ENCODE results near the gene OR10P1.
"Not testable (repeated sequence)": the region's sequence is repeated elsewhere in the genome, so short reads cannot be mapped to it uniquely, and the experiment has no call there.

The OR10P1 gene, protein sequence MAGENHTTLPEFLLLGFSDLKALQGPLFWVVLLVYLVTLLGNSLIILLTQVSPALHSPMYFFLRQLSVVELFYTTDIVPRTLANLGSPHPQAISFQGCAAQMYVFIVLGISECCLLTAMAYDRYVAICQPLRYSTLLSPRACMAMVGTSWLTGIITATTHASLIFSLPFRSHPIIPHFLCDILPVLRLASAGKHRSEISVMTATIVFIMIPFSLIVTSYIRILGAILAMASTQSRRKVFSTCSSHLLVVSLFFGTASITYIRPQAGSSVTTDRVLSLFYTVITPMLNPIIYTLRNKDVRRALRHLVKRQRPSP

DNA sequence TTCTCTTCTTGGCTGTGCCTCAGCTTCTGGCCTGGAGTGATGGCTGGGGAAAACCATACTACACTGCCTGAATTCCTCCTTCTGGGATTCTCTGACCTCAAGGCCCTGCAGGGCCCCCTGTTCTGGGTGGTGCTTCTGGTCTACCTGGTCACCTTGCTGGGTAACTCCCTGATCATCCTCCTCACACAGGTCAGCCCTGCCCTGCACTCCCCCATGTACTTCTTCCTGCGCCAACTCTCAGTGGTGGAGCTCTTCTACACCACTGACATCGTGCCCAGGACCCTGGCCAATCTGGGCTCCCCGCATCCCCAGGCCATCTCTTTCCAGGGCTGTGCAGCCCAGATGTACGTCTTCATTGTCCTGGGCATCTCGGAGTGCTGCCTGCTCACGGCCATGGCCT, at the start of gene OR10P1:
OR10P1 (plus strand) TSS at position 40 of the 400 bp plus-strand sequence; CDS start at position 40, 0 bp downstream.
- H3K27me3 ChIP-seq, result no peaks in the 10 kb centered on the region
- no peaks in the 10 kb centered on the region for H3K36me3 ChIP-seq
- TF ChIP-seq Cebpa-rat (IDR thresholded peaks at IDR 0.05), result no peak
- no peak within 1 kb of the TSS for H3K4me3 ChIP-seq
- H4K20me1 ChIP-seq, result no peaks in the 10 kb centered on the region
- H3K9me3 ChIP-seq (replicated peaks in 1 of 11), result no peaks in the 10 kb centered on the region; a peak in 1 of 22 replicates
- H3K9ac ChIP-seq, result no peak within 1 kb of the TSS
- H3K4me2 ChIP-seq, result no peak within 1 kb of the TSS
- H3K27ac ChIP-seq, result no peak within 1 kb of the TSS
- peaks cover 0 to 57% (median 12%) of the 10 kb centered on the region in 10 experiments; a peak in 15 of 20 replicates for H3K4me1 ChIP-seq

DNA sequence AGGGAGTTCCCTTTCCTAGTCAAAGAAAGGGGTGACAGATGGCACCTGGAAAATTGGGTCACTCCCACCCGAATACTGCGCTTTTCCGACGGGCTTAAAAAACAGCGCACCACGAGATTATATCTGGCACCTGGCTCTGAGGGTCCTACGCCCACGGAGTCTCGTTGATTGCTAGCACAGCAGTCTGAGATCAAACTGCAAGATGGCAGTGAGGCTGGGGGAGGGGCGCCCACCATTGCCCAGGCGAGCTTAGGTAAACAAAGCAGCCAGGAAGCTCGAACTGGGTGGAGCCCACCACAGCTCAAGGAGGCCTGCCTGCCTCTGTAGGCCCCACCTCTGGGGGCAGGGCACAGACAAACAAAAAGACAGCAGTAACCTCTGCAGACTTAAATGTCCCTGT, 46.5 kb upstream of the OR10P1 start:
- H3K4me3 ChIP-seq; H3K9ac ChIP-seq; H3K4me2 ChIP-seq; H3K27ac ChIP-seq; H3K36me3 ChIP-seq; H4K20me1 ChIP-seq; H3K9me3 ChIP-seq (replicated peaks in 1 of 11); H3K27me3 ChIP-seq; H3K4me1 ChIP-seq: not testable (repeated sequence)

DNA sequence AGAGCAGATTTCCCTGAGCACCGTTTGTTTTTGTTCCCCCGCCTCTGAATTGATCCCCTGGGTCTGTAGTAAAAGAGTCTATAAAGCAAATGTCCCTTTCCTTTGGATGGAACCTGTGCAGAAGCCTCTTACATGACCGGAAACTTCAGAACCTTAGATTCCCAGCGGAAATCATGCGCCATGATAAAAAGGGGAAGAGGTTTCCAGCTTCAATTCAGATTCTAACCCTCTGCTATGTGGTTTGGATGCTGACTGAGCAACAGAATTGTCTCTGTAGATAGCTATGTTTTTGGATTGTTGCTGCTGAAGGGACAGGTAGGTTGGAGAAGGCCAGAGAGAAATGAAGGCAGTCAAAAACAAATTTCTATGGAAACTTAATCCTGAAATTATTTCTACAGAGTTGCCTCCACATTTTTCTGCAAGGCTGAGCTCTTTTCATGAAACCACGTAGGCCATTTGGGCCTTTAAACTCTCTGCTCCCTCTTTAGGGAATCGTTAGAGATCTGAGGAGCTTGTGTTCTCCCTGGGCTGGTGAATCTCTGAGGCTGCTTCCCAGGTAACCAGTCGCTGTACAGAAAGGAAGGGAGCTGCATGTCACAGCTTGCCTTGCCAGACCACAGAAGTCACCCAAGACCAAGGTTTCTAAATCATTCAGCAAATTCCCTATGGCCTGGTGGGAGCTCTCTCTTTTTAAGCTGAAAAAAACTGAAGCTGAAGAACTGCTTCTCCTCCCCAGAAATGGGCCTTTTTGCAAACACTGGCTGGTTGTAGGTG, 28.7 kb upstream of the OR10P1 start:
- no peak overlapping the region for H3K4me3 ChIP-seq
- no peak overlapping the region for H3K9ac ChIP-seq
- no peaks in the 10 kb centered on the region for H3K4me1 ChIP-seq
- no peaks in the 10 kb centered on the region for H4K20me1 ChIP-seq
- H3K4me2 ChIP-seq, result no peak overlapping the region
- H3K36me3 ChIP-seq, result no peaks in the 10 kb centered on the region
- no peaks in the 10 kb centered on the region for H3K27me3 ChIP-seq
- no peaks in the 10 kb centered on the region for H3K9me3 ChIP-seq (replicated peaks in 1 of 11)
- no peak for TF ChIP-seq Cebpa-rat (IDR thresholded peaks at IDR 0.05)
- no peak overlapping the region for H3K27ac ChIP-seq

DNA sequence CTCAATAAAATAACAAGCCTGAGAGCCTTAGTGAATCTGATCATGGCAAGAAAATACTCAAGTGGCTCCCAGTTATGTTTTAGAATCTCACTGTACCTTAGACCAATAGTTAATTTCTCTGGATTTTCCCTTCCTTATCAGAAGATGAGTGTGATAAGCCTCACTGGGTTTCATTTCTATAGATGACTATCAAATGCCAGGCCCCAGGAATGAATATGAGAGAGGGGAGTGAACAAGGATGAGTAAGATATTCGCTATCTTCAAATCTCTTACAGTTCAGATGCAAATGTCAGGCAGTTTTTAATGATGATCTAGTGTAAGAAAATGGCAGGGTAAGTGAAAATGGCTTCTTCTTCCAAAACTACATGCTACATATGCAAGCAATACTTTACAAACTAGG, 26.1 kb upstream of the OR10P1 start:
- Histone ChIP-seq H3K4me1 (no peaks in the 10 kb centered on the region), H3K27ac (no peak overlapping the region), H4K20me1 (no peaks in the 10 kb centered on the region), H3K9ac (no peak overlapping the region), H3K9me3 (replicated peaks in 1 of 11) (peaks cover 10 to 19% (median 16%) of the 10 kb centered on the region in 11 experiments), H3K4me3 (no peak overlapping the region), H3K4me2 (no peak overlapping the region), H3K36me3 (no peaks in the 10 kb centered on the region), H3K27me3 (no peaks in the 10 kb centered on the region)
- TF ChIP-seq Cebpa-rat (IDR thresholded peaks at IDR 0.05), result no peak

DNA sequence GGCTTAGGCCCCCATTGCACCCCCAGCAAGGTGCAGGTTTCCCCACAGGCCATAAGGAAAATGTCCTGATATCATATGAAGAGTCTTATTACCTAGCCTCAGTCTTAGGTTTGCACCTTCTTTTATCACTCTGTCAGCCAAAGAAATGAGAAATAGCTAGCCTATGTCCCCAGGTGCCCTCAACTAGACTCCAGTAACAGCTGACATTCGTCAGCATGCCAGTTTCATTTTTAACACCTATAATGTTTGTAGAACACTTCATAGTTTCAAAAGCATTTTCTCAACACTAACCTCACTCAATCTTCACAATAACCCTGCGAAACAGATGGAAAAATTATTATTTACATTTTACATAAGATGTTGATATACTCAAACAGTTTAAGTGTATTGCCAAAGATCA, 24.0 kb upstream of the OR10P1 start:
- H3K27ac ChIP-seq, result no peak overlapping the region
- no peaks in the 10 kb centered on the region; a peak in 1 of 22 replicates for H3K36me3 ChIP-seq
- H3K4me3 ChIP-seq, result no peak overlapping the region
- TF ChIP-seq Cebpa-rat (IDR thresholded peaks at IDR 0.05), result no peak
- H3K9ac ChIP-seq, result no peak overlapping the region
- H3K27me3 ChIP-seq, result no peaks in the 10 kb centered on the region
- no peak overlapping the region for H3K4me2 ChIP-seq
- H3K9me3 ChIP-seq (replicated peaks in 1 of 11), result peaks cover 31 to 39% (median 36%) of the 10 kb centered on the region in 11 experiments
- H4K20me1 ChIP-seq, result no peaks in the 10 kb centered on the region
- no peaks in the 10 kb centered on the region for H3K4me1 ChIP-seq

DNA sequence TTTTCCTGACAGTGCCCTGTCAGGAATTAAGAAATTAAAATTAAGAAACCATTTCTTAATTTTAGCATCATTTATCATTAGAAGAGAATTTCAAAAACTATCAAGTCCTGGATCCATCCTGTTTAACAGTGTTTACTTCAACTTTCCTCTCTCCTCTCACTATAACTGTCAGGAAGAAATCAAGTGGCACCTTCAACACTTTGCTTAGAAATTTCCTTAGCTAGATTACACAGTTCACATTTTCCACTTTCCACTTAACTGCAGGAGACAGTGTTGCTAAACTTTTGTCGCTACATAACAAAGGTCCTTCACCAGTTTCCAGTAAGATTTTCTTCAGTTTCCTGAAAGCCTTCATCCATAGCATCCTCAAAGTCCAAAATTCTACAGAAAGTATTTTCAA, 21.9 kb upstream of the OR10P1 start:
- H3K9ac ChIP-seq, result no peak overlapping the region
- no peak for TF ChIP-seq Cebpa-rat (IDR thresholded peaks at IDR 0.05)
- no peaks in the 10 kb centered on the region for H4K20me1 ChIP-seq

DNA sequence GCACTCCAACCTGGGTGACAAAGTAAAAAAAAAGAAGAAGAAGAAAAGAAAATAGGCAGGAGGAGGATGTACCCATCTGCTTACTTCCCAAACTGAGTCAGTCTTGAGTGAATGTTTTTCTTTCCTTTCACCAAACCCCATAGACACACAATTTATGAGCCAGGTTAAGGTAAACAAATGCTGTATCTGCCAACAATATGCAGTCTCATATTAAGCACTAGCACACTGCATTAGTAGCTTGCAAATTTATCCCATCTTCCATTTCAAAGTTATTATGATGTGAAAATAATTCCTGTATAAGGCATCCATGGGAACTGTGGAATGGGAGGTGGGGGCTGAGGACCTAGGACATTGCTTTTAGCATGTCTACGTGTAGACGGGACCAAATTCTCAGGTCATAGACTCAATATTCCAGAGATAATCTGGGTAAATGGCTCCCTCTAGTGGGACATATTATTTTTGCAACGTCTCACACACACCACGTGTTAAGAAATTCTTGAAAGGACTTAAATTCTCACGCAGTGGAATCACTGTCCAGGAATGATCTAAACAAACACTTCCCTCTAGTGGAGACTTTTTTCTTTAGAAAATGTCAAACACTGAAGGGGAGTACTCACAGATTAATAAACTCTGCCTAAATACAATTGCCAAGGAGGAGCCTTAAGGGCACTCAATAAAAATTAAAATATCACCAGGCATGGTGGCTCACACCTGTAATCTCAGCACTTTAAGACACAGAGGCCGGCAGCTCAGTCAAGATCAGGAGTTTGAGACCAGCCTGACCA, 17.1 kb upstream of the OR10P1 start:
- no peaks in the 10 kb centered on the region for H4K20me1 ChIP-seq
- no peak for TF ChIP-seq Cebpa-rat (IDR thresholded peaks at IDR 0.05)

More for the DNA sequence above, 21.9 kb upstream of the OR10P1 start:
- Histone ChIP-seq H3K4me2 (no peak overlapping the region), H3K4me1 (peaks cover 0 to 3% (median 0%) of the 10 kb centered on the region in 10 experiments; a peak in 1 of 20 replicates), H3K9me3 (replicated peaks in 1 of 11) (peaks cover 36 to 44% (median 39%) of the 10 kb centered on the region in 11 experiments), H3K36me3 (no peaks in the 10 kb centered on the region; a peak in 1 of 22 replicates), H3K4me3 (no peak overlapping the region), H3K27ac (no peak overlapping the region), H3K27me3 (no peaks in the 10 kb centered on the region)

DNA sequence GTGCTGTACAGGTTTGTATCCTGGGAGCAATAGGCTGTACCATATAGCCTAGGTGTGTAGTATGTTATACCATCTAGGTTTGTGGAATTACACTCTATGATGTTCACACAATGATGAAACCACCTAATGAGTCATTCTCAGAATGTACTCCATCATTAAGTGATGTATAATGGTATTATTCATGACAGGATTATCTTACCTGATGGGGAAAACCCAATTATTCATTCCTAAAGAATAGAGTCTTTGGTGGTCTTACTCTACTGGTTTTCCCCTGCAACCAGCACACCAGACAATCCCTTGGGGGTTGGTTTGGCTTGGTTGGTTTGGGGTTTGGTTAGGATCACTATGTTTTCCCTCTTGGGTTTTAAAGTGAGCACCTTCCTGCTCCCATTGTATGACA, 12.6 kb upstream of the OR10P1 start:
- no peaks in the 10 kb centered on the region for H3K36me3 ChIP-seq
- TF ChIP-seq Cebpa-rat (IDR thresholded peaks at IDR 0.05), result no peak
- no peaks in the 10 kb centered on the region for H3K27me3 ChIP-seq
- no peaks in the 10 kb centered on the region for H4K20me1 ChIP-seq
- no peak overlapping the region for H3K27ac ChIP-seq
- H3K4me2 ChIP-seq, result no peak overlapping the region
- H3K4me3 ChIP-seq, result no peak overlapping the region
- peaks cover 0 to 17% (median 1%) of the 10 kb centered on the region in 10 experiments; a peak in 7 of 20 replicates for H3K4me1 ChIP-seq
- H3K9me3 ChIP-seq (replicated peaks in 1 of 11), result 0 out of 22 replicates have a peak, but pooled peaks cover 0 to 12% (median 0%) of the 10 kb centered on the region in 11 experiments
- no peak overlapping the region for H3K9ac ChIP-seq

More for the DNA sequence above, 17.1 kb upstream of the OR10P1 start:
- Histone ChIP-seq H3K4me1 (peaks cover 0 to 8% (median 0%) of the 10 kb centered on the region in 10 experiments; a peak in 3 of 20 replicates), H3K9me3 (replicated peaks in 1 of 11) (peaks cover 33 to 37% (median 34%) of the 10 kb centered on the region in 11 experiments), H3K9ac (no peak overlapping the region), H3K36me3 (no peaks in the 10 kb centered on the region; a peak in 1 of 22 replicates), H3K4me2 (peak overlapping the region in 1 of 11 experiments; percentile 5; a peak in 1 of 22 replicates), H3K4me3 (no peak overlapping the region), H3K27me3 (no peaks in the 10 kb centered on the region), H3K27ac (no peak overlapping the region)

DNA sequence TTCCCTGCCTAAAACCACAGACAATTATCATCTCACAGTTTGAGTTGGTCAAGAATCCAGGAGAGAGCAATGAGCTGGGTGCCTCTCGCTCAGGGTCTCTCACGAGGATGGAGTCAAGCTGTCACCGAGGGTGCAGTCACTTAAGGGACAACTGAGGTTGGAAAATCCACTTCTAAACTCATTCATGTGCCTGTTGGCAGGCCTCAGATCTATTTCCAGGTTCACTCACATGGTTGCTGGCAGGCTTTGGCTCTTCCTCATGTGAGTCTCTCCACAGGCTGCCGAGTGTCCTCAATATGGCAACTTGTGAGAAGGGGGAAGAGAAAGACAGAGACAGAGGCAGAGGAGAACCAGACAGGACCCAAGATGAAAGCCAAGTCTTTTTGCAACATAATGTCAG, 10.5 kb upstream of the OR10P1 start:
- no peak for TF ChIP-seq Cebpa-rat (IDR thresholded peaks at IDR 0.05)
- Histone ChIP-seq H3K27me3 (no peaks in the 10 kb centered on the region), H3K27ac (no peak overlapping the region), H4K20me1 (no peaks in the 10 kb centered on the region), H3K9me3 (replicated peaks in 1 of 11) (0 out of 22 replicates have a peak, but pooled peaks cover 0 to 12% (median 0%) of the 10 kb centered on the region in 11 experiments), H3K9ac (no peak overlapping the region), H3K4me3 (no peak overlapping the region), H3K36me3 (no peaks in the 10 kb centered on the region), H3K4me2 (no peak overlapping the region; a peak in 1 of 22 replicates), H3K4me1 (peaks cover 0 to 27% (median 5%) of the 10 kb centered on the region in 10 experiments; a peak in 8 of 20 replicates)

Measured in BLaER1 treated with 17β-estradiol and CSF1 and Interleukin-3, amounts not matched to agents 10 nM and 100 nM (cell line).